ENCODE measurements around the gene GALNT10.

The GALNT10 gene

DNA sequence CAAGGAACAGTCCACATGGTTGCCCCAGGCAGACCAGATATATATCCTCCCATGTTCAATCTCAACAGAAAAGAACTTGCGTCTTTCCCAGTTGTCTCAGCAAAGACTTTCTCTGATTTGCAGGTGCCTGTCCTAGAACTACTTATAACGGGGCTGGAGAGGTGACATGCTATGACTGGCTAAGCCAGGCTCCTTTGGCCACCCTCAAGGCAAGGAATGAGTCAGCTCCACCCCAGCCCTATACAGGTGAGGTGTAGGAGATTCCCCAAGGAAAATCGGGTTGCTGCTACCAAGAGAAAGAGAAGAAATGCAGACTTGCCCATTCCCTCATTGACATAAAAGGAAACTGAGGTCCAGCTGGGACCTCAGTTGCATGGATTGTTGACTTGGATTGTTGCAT is 127.4 kb downstream of the GALNT10 start:
- in situ Hi-C loops (cut with MboI; ENCODE audit: low sequenced_read_pairs), result no loop called here

DNA sequence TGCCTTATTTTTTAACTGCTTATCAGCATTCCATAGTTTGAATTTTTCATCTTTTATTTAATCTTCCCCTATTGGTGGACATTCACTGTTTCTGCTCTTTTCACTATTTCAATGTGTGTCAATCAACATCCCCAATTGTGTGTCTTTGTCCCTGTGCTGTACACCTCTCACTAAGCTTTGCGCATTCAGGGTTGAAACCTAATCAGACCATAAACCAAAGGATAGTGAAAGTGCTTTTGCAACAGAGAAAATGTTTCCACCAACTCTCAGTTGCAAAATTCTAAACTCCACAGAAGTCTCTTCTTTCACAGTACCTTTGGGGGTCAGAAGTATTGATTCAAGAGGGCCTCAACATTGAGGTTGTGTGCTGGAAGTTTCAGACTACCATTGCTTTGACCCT is 128.2 kb downstream of the GALNT10 start:
- in situ Hi-C loops (cut with MboI; ENCODE audit: low sequenced_read_pairs), result no loop called here

DNA sequence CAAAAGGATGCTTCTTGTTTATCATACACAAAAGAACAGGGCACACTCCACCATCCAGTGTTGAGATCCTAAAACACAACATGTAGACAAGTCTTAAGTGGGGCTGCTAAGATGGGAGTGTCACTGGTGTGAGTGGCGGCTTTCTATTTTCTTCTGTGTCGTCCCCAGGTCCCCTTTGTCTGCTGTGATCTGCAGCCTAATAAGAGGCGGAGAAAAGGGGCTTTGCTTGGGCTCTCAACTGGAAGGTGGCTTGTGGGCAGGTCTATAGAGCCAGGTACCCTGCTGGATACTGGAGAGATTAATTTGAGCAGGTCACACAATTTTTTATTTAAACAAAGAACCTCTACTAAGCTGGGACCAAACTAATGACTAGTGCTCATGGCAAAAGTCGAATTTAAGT is 129.2 kb downstream of the GALNT10 start:
- in situ Hi-C loops (cut with MboI; ENCODE audit: low sequenced_read_pairs), result no loop called here

DNA sequence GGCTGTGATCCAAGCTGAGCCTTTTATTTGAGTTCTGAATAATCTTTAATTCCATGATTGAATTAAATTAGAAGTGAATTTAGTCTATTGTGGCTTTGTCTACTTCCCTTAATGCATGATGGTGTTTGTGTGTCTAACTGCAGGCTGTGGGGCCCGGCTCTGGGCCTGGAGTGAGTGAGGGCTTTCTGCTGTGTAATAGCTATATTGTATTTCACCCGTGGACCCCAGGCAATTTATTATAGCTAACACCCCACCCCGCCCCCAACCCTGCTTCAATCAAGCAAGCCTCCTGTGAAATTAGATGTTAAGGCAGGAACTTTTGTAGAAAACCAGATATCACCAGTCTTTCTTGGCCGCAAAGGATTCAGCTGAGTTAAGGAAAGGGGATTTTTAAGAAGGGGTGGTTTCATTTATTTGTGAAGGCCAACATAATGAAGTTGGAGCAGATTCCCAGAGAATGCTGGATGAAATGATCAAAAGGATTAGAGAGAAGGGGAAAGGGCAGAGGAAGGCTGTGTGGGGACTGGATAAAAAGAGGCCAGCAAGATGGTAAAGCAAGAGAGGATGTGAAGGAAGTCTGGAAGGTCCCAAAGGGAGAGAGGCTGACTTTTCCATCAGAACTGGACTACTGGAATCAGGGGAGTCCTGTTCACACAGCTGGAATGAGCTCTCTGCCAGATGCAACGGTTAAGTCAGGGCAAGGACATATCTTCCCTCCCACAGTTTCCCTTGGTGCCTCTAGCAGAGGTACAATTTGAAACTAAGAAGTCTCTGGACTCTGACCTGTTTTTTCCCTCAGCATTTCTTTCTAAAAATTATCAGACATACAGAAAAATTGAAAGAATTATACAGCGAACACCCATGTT is 129.9 kb downstream of the GALNT10 start:
- in situ Hi-C loops (cut with MboI; ENCODE audit: low sequenced_read_pairs), result no loop called here

DNA sequence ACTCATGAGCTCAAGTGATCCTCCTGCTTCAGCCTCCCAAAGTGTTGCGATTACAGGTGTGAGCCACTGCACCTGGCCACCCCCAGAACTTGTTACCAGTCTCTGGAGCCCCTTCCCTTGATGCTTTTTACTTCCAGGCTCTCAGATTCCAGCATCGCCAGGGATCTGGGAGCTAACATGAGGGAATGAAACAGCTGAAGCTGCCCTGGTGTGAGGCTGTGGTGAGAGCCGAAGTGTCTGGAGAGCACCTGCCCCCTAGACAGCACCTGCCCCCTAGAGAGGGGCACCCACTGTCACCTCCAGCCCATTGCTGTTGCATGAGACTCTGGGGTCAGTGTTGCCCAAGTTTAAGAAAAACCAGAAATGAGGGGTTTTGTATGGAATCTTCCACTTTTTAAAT is 131.0 kb downstream of the GALNT10 start:
- in situ Hi-C loops (cut with MboI; ENCODE audit: low sequenced_read_pairs), result no loop called here

DNA sequence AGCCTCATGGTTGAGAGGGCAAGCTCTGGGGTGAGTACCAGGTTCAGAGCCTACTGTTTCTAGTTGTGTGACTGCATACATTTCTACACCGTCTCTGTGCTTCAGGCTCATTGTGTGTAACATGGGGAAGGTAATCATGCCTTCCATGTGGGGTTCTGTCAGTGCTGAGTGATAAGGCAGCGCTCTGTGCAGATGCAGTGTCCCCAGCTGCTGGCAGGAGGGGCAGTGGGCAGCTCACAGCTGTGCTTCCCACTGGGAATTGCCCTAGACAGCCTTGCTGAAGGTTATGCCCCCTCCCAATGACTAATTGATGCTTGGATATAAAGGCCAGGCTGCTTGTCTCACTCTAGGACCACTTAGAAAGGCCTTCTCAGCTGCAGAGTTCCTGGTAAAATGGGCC is 133.5 kb downstream of the GALNT10 start:
- in situ Hi-C loops (cut with MboI; ENCODE audit: low sequenced_read_pairs), result no loop called here

DNA sequence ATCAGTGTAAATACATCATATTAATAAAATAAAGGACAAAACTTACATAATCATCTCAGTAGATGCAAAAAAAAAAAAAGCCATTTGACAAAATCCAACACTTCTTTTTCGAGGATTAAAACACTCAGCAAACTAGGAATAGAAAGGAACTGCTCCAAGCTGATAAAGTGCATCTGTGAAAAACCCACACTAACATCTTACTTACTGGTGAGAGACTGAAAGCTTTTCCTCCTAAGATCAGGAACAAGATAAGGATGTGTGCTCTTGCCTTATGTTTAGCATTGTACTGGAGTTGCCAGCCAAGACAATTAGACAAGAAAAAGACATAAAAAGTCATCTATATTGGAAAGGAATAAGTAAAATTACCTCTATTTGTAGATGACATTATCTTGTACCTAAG is 135.0 kb downstream of the GALNT10 start:
- in situ Hi-C loops (cut with MboI; ENCODE audit: low sequenced_read_pairs), result no loop called here

DNA sequence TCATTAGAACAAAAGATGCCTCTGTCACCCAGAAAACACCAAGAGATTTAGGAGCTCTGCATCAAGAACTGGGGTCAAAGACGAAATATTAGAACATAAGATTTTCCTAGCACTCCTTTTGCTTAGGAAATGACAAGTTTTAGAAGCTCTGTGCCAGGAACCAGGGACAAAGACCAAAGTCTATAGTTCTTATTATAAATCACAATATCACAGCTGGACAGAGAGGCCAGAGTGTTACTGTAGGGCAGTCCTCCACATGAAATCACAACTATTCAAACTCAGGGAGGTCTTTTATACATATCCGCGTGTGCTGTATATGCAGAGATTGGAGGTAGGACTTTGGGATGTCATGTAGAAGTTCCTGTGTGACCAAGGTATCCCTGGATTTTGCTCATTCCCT is 138.5 kb downstream of the GALNT10 start:
- in situ Hi-C loops (cut with MboI; ENCODE audit: low sequenced_read_pairs), result no loop called here

DNA sequence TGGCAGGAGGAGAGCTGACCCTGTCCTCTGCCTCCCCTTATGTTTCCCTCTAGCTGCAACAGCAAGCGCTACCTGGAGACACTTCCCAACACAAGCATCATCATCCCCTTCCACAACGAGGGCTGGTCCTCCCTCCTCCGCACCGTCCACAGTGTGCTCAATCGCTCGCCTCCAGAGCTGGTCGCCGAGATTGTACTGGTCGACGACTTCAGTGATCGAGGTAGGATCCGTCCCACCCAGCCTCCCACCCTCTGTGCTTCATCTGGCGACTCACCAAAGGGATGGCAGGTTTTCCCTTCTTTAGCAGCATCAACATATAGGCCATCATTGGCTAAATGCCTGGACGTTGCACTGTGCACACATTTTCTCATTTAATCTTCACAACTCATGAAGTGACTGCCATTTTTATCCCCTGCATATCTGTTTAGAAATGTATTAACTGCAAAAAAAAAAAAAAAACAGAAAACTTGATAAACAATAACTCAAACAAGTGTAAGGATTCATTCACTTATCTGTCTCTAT is 139.0 kb downstream of the GALNT10 start:
- in situ Hi-C loops (cut with MboI; ENCODE audit: low sequenced_read_pairs), result no loop called here

DNA sequence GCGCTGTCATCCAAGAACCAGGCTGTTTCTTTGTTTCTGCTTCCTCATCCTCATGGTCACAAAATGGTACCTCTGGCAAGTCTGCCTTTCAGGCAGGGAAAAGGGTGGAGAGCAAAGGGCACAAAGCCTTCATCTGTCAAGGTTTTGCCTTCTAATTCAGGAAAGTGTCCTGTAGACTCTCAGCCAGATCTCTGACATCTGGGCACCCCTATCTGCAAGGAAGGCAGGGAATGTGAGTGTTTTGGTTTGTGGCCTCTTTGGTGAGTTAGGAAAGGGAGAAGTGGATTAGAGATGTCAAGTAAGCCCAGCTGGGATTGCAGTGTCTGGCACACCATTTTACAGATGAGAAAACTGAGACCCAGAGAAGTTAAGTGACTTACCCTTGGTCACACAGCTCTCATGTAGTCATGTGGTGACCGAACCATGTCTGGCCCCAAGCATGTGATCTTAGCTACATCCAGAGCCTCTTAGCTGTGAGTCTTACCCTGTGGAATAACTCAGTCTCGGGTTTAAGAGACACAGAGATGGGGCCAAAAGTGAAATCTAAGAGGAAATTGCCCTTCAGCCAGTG is 139.6 kb downstream of the GALNT10 start:
- in situ Hi-C loops (cut with MboI; ENCODE audit: low sequenced_read_pairs), result no loop called here

DNA sequence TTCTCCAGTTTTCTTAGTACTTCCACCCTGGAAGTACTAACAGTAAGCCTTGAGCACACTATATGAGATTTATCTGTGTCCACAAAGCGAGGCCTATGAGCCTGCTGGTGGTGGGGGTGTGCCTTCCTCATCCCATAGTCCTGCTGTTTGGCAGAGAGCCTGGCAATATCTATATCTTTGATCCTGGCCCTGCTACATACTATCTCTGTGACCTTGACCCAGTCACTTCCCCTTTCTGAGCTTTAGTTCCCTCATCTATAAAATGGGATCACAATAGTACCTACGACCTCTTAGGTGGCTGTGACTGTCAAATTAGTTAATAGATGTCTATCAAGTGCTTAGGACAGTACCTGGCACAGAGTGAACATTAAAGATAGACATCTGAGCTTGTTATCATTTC is 140.7 kb downstream of the GALNT10 start:
- in situ Hi-C loops (cut with MboI; ENCODE audit: low sequenced_read_pairs), result no loop called here

DNA sequence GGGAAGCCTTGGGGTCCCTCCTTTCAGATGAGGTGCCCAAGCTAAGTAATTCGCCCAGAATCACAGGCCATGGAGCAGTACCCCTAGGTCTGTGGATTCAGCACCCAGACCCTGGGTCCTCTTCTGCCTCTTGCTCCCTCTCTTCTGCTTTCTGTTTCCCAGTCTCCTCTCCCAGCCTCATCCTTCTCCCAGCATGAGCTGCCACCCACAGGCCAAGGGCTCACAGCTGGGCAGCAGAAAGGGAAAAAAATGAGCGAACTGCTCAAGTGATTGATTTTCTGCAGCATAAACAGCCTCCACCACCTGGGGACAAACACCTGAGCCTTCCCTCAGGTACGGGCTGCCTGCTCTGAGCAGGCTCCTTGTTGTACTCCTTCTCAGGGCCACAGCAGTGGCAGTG is 141.4 kb downstream of the GALNT10 start:
- in situ Hi-C loops (cut with MboI; ENCODE audit: low sequenced_read_pairs), result no loop called here

DNA sequence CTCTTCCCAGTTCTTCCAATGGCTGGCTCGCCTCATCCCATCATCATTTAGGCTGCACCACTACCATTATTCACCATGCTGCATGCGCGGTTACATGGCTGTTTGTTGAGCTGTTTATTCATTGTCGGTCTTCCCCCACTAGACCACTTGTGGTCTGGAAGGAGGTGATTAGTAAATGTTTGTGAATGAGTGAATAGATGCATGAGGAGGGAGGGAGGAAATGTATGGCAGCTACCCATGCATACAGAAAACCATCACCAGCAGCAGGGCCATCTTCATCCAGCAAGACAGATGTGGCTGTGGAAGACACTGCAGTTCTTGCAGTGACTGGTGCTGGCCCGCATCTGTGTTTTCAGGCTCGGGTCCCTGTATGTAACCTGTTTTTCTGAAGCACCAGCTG is 141.9 kb downstream of the GALNT10 start:
- in situ Hi-C loops (cut with MboI; ENCODE audit: low sequenced_read_pairs), result no loop called here

DNA sequence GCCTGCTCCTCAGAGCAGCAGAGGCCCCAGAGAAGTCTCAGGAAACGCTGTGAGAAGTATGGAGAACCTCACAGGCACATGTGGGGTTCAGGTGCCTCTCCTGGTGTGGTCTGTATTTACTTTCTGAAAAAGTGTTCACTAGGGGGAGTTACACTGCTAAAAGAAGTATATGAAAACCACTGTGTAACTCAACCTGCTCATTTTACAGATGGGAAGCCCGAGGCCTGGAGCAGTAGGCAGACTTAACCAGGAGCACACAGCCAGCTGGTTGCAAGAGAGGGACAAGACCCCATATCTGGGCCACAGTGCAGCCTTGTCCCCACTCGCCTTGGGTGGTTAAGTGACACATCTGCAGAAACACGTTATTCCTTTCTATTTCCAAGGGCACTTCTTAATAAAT is 142.5 kb downstream of the GALNT10 start:
- in situ Hi-C loops (cut with MboI; ENCODE audit: low sequenced_read_pairs), result no loop called here

DNA sequence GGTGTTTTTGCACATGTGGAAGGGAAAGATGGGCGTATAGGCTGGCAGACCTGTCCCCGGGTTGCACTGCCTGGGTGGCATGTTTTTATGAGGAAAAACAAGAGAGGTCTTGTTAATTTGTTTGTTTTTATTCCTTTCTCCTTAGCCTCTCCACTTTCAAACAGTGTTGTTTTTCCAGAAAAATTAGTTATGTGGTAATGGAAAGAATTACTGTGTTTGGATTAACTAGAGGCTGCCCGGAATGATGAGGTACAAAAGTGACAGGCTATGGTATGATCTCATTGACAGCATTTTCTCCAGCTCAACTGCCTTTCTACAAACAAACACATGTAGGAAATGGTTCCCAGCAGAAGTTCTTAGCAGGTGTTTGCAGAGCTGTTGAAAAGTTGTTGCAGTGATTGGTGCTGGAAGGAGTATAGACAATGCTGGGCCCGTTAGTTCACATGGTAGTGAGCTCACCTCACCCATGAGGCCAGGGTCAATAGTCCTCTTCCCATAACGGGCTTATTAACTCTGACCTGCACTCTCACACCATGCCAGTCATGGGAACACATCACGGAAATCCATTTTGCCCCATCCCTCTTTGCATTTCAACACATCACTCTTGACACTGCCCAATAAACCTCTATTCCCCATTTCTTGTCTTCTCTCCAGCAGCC is 144.0 kb downstream of the GALNT10 start:
- in situ Hi-C loops (cut with MboI; ENCODE audit: low sequenced_read_pairs), result no loop called here

DNA sequence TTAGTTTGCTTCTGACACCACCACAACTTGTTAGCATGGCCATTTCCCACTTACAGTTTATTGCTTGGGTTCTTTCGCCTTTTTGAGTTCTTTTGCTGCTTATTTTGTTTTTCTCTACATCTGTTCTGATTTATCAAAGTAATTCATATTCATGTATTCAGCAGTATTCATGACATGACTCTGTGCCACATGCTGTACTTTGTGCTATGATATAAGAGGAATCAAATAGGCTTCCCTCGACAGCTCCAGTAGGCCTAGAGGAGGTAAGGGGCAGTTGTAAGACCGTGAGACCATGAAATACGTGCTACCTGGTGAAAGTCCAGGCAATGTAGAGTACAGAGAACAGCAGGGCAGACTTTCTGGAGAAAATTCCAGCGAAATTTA is 144.5 kb downstream of the GALNT10 start:
- in situ Hi-C loops (cut with MboI; ENCODE audit: low sequenced_read_pairs), result no loop called here

DNA sequence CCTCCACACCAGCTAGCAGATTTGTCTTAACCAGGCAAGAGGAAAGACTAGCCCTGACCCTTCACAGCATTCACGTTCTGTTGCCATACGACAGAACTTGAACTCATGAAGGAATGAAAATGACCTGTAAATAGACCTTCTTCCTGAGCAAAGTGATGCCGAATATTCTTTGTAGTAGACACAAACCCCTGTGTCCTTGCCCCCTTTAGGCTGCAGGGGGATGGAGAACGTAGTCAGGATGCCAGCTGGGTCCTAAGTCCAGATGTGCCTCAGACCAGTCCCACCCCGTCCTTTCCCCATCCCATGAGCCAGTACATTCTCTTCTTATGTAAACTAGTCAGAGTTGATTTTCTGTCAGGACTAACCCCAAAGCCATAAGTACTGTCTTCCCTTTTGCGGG is 151.1 kb downstream of the GALNT10 start:
- in situ Hi-C loops (cut with MboI; ENCODE audit: low sequenced_read_pairs), result no loop called here

DNA sequence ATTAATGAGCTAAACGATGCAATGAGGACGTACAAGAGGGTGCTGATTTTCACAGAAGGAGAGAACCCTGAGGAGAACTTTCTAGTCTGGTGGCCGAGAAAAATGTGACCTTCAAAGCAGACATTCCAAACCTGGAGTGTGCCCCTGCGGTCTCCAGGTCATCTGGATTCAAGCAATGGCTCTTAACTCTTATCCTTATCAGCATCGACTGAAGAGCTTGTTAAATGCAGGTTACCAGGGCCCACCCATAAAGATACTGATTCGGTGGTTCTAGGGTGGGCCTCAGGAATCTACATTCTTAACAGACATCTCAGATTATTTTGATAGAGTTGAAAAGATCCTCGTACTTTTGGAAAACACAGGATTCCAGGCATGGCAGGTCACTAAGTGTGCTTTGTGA is 151.7 kb downstream of the GALNT10 start:
- in situ Hi-C loops (cut with MboI; ENCODE audit: low sequenced_read_pairs), result no loop called here

DNA sequence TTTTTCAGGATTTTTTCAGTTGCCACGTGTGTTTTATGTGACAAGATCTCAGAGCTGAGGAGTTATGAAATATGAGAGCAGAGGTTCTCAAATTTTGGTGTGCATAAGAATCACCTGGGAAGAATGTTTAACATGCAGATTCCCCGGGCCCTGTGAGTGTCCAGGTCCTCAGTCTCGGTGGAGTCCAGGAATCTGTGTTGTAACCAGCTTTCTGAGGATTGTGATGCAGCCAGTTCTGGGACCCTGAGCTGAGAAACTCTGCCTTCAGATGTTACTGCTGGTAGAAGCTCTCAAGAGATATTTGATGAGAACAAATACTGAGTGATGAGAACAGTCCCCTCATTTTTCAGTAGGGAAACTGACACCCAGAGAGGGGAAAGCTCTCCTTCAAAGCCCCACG is 152.4 kb downstream of the GALNT10 start:
- in situ Hi-C loops (cut with MboI; ENCODE audit: low sequenced_read_pairs), result no loop called here

DNA sequence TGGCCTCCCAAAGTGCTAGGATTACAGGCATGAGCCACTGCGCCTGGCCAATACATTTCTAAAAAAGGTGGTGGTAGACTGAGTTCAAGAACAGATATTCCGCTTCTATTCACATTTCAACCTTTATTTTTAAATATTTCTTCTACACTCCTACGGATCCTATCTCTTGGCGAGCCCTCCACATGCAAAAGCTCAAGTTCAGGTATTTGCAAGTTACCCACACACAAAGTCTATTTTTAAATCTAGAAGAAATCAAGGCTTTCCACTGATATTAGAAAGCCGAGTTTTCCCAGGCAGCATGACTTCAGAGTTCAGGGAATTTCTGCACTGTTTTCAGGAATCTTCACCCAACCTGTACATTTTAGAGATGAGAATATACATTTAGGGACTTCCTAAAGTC is 153.9 kb downstream of the GALNT10 start:
- in situ Hi-C loops (cut with MboI; ENCODE audit: low sequenced_read_pairs), result no loop called here

DNA sequence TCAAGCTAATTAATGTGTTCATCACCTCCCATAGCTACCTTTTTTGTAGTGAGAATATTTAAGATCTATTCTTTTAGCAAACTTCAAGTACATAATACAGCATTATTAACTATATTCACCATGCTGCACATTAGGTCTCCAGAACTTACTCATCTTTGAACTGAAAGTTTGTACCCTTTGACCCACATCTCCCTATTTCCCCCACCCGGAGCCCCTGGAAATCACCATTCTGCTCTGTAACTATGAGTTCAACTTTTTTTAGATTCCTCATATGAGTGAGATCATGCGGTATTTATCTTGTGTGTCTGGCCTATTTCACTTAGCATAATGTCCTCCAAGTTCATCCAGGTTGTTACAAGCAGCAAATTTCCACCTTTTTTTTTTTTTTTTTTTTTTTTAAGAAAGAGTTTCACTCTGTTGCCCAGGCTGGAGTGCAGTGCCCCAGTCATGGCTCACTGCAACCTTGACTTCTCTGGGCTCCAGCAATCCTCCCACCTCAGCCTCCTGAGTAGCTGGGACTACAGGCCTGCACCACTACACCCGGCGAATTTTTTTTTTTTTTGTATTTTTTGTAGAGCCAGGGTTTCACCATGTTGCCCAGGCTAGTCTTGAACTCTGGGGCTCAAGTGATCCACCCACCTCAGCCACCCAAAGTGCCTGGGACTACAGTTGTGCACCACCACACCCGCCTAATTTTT is 154.9 kb downstream of the GALNT10 start:
- in situ Hi-C loops (cut with MboI; ENCODE audit: low sequenced_read_pairs), result no loop called here
